Measurements from ENCODE around the gene DISP2.
A peak's percentile ranks its signal among the peaks of the same experiment; 100 is the strongest.

DISP2 gene

DNA sequence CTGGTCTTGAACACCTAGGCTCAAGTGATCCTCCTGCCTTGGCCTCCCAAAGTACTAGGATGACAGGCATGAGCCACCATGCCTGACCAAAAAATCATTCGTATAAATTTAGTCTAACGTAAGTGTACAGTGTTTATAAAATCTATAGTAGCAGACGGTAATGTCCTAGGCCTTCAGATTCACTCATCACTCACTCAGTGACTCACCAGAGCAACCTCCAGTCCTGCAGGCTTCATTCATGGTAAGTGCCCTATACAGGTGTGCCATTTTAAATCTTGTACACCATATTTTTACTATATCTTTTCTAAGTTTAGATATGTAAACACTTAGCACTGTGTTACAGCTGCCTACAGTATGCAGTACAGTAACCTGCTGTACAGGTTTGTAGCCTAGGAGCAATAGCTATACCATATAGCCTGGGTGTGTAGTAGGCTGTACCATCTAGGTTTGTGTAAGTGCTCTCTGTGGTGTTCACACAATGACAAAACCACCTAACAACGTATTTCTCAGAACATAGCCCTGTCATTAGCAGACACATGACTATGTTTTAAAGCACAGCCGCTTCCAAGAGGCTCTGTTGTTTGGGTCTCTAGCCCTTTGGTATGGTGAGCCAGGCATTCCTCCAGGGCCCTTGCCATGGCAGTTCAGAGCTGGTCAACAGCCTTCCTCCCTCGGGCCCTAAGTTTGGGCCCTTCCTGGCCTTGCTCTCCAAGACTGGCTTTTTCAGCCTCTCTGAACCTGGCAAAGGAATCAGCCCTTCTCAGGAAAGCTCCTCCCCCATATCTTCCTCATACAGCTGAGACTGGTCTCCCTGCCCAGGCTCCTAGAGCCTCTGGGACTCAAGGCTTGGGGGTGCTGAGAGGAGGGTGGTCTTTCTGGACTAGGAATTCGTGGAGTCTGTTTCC is 15.4 kb upstream of the DISP2 start:
- DNase-seq = no peak

DNA sequence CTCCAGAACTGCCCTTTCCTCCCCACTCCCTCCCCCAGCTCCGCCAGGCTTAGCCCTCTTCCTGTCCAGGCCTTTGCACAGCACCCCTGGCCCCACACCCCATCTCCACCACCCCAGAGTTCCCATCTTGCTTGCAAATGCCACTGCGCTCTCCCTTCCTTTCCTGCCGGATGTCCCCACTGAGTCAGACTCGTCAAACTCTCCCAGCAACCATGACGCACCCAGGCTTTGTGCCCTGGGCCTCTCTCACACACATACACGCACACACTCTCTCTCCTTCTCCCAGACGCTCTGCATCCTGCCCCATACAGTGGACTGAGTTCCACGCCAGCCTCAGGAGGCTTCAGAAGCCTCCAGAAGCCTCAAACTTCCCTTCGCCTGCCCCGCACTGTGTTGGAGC is 14.5 kb upstream of the DISP2 start:
- DNase-seq = peak; percentile 35

DNA sequence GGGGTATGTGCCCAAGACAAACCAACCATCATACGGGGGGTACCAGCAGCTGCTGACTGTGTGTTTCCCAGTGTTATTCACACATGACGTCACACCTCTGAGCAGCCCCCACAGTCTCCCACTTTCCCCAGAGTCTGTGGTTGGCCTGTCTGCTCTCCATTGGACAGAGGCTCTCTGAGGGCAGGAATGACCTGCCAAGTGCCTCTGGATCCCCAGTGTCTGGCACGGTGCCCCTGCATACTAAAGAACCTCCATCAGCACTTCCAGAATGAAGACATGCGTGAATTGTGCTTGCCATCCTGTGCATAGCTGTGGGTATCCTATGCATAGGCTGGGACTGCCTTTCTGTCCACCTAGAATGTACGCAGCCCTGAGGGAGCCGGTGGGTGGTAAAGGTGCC is 13.8 kb upstream of the DISP2 start:
- DNase-seq = no peak

GRCh38 chr15:40344631-40345120 is 13.3 kb upstream of the DISP2 start:
- DNase-seq = peak; percentile 75

- no peak for DNase-seq
Measured at GRCh38 chr15:40345225-40345866, 12.7 kb upstream of the DISP2 start.

- DNase-seq = no peak
Measured at GRCh38 chr15:40345867-40346578, 12.0 kb upstream of the DISP2 start.

DNA sequence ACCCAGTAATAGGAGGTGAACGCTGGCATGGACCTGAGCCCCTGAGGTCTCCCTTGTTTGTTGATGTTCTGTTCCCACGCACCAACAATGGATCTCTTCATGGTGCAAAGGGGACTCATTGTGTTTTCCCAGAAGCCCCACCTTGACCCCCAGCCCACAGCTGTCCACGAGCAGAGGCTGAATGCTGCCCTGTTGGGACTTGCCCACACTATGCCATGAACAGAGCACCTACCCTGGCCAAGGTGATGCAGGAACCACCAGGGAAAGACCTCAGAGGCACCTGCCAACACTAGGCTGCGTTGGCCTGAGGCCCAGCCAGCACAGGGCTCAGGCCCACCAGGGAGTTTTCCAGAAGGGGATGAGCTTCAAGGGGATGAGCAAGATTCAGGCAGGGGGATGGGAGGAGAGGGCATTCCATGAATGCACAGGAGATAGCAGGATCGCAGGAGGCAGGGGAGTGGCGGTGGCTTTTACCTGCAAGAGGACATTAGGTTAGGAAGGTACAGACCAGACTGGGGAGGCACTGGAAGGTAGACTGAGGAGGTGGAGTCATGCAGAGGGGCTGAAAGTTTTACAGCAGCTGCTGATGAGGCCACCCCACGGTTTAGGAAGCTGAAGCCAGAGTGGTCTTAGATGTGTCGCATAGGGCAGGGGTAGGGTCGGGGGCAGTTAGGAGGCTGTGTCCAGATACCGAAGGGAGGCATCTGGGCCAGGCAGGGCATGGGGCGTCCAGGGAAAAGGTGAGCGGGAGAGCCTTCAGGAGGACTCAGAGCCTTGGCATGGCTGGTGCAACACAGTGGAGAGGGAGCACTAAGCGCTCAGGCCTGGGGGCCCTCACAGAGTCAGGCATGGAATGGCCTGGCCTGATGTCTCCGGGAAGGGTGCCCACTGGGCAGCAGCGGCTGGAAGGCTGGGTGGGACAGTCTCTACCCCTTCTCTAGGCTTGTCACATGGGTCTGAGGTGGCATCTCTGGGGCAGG is 11.2 kb upstream of the DISP2 start:
- no peak for DNase-seq

GRCh38 chr15:40347559-40348473 is 10.2 kb upstream of the DISP2 start:
- DNase-seq = no peak

GRCh38 chr15:40348474-40348870 is 9.5 kb upstream of the DISP2 start:
- DNase-seq = no peak

DNA sequence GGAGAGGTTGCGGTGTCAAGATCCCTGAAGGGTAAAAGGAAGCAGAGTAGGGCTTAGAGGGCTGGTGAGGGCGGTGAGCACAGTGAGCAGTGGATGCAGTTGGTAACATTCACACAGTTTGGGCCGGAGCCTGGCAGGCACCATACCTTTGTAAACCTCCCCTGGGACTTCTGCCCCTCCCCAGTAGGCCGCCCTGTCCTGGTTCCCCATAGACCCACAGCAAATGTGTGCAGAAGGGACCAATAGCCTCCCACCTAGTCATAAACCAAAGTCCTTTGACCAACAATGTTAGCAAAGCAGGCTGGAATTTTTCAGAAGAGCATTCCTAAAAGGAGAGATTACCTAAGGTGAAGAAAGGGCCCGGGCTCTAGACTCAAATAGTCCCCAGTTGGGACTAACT is 8.9 kb upstream of the DISP2 start:
- DNase-seq = no peak

DNA sequence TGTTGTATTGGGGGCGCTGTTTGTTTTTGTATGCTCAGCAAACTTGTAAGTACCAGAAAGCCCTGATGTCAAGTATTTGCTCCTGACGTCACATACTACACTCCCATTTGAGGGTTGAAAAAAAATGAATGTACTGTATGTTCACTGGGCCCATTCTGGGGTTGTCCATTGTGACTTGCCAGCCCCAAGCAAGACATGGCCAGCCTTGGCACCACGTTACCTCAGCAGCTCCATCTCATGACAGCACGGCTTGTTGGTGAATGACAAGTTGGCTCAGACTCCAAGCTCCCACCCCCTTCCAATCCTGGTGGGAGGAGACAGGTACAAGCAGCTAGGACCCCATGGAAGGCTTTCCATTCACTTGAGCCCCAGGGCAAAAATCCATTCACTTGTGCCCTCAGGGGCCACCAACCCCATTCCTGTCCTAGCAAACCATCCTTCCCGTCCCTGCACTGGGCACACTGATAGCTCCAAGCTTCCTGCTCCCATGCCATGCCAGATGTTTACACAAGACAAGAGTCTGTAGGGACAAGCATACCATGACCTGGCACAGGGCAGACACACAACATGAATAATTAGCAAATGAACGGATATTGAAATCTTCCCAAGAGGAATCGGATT is 5.6 kb upstream of the DISP2 start:
- DNase-seq = no peak

- DNase-seq = no peak
Measured at GRCh38 chr15:40353697-40354096, 4.3 kb upstream of the DISP2 start.

DNA sequence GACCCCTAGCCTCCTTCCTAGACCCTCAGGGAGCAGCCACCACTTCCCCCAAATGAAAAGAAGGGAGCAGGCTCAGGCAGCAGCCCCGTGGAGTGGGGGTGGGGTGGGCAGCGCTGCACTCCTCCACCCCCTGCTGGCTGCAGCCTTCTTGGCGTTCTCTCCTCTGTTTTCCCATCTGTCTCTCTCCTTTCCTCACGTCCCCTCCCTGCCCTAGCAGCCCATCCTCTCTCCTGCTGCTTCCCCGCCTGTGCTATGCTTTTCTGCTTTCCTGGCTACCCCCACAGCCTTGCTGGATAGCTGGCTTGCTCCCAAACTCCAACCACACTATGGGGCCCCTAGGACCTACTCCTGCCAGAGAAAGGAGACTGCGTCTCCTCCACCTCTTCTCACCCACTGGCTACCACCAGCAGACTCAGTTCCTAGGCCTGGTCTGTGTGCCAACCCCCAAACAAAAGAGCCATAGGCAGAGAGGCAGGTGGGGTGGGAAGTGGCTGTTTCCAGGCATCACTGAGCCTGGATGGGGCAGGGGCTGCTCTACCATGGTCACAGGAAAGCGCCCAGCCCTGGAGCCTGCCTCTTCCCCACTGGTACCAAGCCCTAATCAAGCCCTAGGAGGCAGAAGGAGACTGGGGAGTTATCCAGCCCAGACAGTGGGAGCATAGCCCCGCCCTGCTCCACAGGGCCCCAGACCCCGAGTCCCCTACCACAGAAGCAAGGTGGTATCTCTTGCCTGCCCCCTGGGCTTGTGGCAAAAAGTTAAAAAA is 3.4 kb upstream of the DISP2 start:
- DNase-seq = no peak

DNA sequence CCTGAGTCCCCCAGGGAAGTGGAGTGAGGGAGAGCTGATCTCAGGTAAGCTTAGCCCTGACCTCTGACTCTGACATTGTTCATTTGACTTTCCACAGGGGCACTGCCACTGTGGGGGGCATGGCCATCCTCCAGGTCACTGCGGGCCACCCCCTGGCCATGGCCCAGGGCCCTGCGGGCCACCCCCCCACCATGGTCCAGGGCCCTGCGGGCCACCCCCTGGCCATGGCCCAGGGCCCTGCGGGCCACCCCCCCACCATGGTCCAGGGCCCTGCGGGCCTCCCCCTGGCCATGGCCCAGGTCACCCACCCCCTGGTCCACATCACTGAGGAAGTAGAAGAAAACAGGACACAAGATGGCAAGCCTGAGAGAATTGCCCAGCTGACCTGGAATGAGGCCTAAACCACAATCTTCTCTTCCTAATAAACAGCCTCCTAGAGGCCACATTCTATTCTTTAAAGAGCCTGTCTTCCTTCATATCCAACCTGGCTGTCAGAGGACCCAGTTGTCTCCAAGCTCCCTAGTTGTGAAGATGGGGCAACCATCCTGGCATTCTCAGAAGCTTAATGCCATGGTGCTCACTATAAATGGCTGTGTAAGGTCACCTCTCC is 1.9 kb upstream of the DISP2 start:
- no peak for DNase-seq

GRCh38 chr15:40357246-40357645 is 773 bp upstream of the DISP2 start:
- no peak for DNase-seq

DNA sequence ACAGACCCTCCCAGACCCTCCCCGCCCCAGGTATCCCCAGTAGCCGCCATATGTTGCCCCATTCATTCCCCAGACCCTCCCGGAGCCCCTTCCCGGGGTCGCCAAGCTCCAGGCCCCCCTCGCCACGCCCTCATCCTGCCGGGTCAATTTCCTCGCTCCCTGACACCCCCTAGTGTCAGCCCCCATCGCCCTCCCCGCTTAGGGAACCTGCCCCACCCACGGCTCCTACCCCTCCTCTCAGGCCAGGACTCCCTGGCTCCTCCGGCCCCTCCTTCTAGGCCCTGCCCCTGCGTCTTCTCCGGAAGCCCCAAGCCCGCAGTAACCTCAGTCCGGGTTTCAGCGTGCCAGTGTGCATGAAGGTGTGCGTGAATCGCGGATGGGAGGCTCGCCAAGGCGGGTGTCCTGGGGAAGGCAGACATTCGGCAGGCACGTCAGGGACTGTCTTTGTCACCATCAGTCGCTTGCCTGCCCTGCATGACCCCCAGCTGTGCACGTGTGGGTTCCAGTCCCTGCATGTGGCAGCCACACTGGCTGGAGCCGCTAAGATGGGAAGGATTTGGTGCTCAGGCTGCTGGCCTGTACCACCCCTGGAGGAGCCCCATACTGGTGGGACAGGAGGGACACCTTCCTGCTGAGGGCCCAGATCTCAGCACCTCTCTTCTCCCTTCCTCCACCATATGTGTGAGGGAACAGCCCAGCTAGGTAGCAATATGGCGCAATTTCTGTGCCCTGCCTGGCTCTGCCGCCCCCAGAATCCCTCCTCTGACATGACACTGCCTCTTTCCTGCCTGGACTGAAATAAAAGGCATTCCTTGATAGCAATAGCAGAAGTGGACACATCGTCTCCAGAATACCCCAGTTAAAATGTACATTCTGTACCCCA is 693 bp downstream of the DISP2 start:
- DNase-seq = no peak

GRCh38 chr15:40360015-40360414 is 2.0 kb downstream of the DISP2 start:
- no peak for DNase-seq

- DNase-seq = no peak
Measured at GRCh38 chr15:40361640-40362039, 3.6 kb downstream of the DISP2 start.
